PC-3 (cell line): ENCODE results near the gene EIF6. TPM values are rescaled to one million over a fixed set of nuclear protein-coding genes. Genes with fewer than 3 reads are reported as not detected.

ENCODE experiments used
- ATAC-seq: fragments of 200-7000 bp; cut with Tn5 transposase; 2 replicates; pipeline ENCODE4 v1.9.1; 2020; ENCODE audit warnings: mild to moderate bottlenecking, moderate library complexity
- BruUV-seq: library from RNA; stranded (reverse); fragments of 400-500 nt; replicated peaks from 2 replicates; lab custom pipeline; 2021; lab: Mats Ljungman, UMichigan
- CTCF ChIA-PET: fragments of 300-600 bp; sonication (Branson Sonifier 250); formaldehyde crosslinking; loops from one replicate; lab custom pipeline; 2022; ENCODE audit warnings: antibody characterized with exemption; lab: Charles Lee
- POLR2A ChIA-PET: fragments of 300-600 bp; sonication (Branson Sonifier 250); formaldehyde crosslinking; loops from one replicate; lab custom pipeline; 2022; ENCODE audit warnings: antibody characterized with exemption; ENCODE audit not compliant: unreplicated experiment; lab: Charles Lee
- DNase-seq: peaks from one replicate; pipeline ENCODE4 v3.0.0-alpha.2; 2015
- H2AFZ ChIP-seq: fragments of 300-600 bp; sonication (generic); 2 replicates; pipeline ENCODE4 v1.6.0; 2016; ENCODE audit warnings: antibody characterized with exemption, low read length
- H3F3A ChIP-seq: fragments of 300-600 bp; sonication (generic); one replicate; pipeline ENCODE4 v1.6.0; 2017; ENCODE audit warnings: antibody characterized with exemption, low read length, control low read depth, mild to moderate bottlenecking; ENCODE audit not compliant: unreplicated experiment
- H3K27ac ChIP-seq: fragments of 300-600 bp; sonication (generic); 2 replicates; pipeline ENCODE4 v1.5.1; 2016; ENCODE audit warnings: mild to moderate bottlenecking, low read length
- H3K27me3 ChIP-seq: fragments of 300-600 bp; sonication (generic); 2 replicates; pipeline ENCODE4 v1.6.1; 2016; ENCODE audit warnings: low read length, mixed read lengths
- H3K36me3 ChIP-seq: fragments of 300-600 bp; sonication (generic); 2 replicates; pipeline ENCODE4 v1.6.1; 2016; ENCODE audit warnings: low read depth, mixed run types, low read length, mixed read lengths
- H3K4me1 ChIP-seq: fragments of 300-600 bp; sonication (generic); 2 replicates; pipeline ENCODE4 v1.5.1; 2016; ENCODE audit warnings: low read length; ENCODE audit not compliant: insufficient read depth
- H3K4me2 ChIP-seq: fragments of 300-600 bp; sonication (generic); 2 replicates; pipeline ENCODE4 v1.6.0; 2016; ENCODE audit warnings: low read length
- H3K4me3 ChIP-seq: fragments of 300-600 bp; sonication (generic); 2 replicates; pipeline ENCODE4 v1.5.1; 2016; ENCODE audit warnings: mild to moderate bottlenecking, low read length, mixed read lengths
- H3K79me2 ChIP-seq: fragments of 300-600 bp; sonication (generic); 2 replicates; pipeline ENCODE4 v1.6.1; 2017; ENCODE audit warnings: low read length, mixed read lengths
- H3K9ac ChIP-seq: fragments of 300-600 bp; sonication (generic); 2 replicates; pipeline ENCODE4 v1.6.0; 2016; ENCODE audit warnings: mild to moderate bottlenecking, low read length
- H3K9me2 ChIP-seq: fragments of 300-600 bp; sonication (generic); replicated peaks from 2 replicates; pipeline ENCODE4 v1.6.1; 2016; ENCODE audit warnings: mixed run types, low read length, mixed read lengths
- H3K9me3 ChIP-seq: fragments of 300-600 bp; sonication (generic); 2 replicates; pipeline ENCODE4 v1.6.1; 2016; ENCODE audit warnings: low read length, mixed read lengths
- H4K20me1 ChIP-seq: fragments of 300-600 bp; sonication (generic); 2 replicates; pipeline ENCODE4 v1.6.1; 2016; ENCODE audit warnings: low read length, mixed read lengths
- EZH2 ChIP-seq: fragments of 300-600 bp; sonication (generic); IDR thresholded peaks from one replicate; pipeline ENCODE4 v1.6.1; 2017; ENCODE audit warnings: antibody characterized with exemption, mild to moderate bottlenecking, low read length; ENCODE audit not compliant: unreplicated experiment
- EZH2phosphoT487 ChIP-seq: fragments of 300-600 bp; sonication (generic); IDR thresholded peaks from 2 replicates; pipeline ENCODE4 v1.6.1; 2018; ENCODE audit warnings: mild to moderate bottlenecking, antibody characterized with exemption, low read length, borderline replicate concordance
- intact Hi-C: fragments of 100-400 bp; cut with micrococcal nuclease; formaldehyde crosslinking; loops from 2 replicates; pipeline ENCODE4 v1.9.0; 2023
- total RNA-seq: library from RNA; depleted of rRNA; stranded (reverse); fragments of >200 nt; gene quantifications from 2 replicates; pipeline ENCODE4 v1.2.3, GENCODE V29; 2014
- TF ChIP-seq, protein P1 (sequence below): fragments of 300-600 bp; sonication (generic); conservative IDR thresholded peaks from 2 replicates; pipeline ENCODE4 v1.5.1; 2017; ENCODE audit warnings: antibody characterized with exemption, low read depth, mild to moderate bottlenecking, low read length

The EIF6 gene
- total RNA-seq, 1 experiment from 2014 or later, result 292 TPM

- CTCF ChIA-PET, result no interaction called here
- no peak overlapping the region for H3K9ac ChIP-seq
- BruUV-seq, result no TSS peak
- H4K20me1 ChIP-seq, result no peaks in the 10 kb centered on the region
- H3K9me3 ChIP-seq, result no peaks in the 10 kb centered on the region
- H3K79me2 ChIP-seq, result no peaks in the 10 kb centered on the region
- H3K4me2 ChIP-seq, result no peak overlapping the region
- intact Hi-C loops, result no loop called here
- TF ChIP-seq, protein P1, sequence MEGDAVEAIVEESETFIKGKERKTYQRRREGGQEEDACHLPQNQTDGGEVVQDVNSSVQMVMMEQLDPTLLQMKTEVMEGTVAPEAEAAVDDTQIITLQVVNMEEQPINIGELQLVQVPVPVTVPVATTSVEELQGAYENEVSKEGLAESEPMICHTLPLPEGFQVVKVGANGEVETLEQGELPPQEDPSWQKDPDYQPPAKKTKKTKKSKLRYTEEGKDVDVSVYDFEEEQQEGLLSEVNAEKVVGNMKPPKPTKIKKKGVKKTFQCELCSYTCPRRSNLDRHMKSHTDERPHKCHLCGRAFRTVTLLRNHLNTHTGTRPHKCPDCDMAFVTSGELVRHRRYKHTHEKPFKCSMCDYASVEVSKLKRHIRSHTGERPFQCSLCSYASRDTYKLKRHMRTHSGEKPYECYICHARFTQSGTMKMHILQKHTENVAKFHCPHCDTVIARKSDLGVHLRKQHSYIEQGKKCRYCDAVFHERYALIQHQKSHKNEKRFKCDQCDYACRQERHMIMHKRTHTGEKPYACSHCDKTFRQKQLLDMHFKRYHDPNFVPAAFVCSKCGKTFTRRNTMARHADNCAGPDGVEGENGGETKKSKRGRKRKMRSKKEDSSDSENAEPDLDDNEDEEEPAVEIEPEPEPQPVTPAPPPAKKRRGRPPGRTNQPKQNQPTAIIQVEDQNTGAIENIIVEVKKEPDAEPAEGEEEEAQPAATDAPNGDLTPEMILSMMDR, result no peak
- TF ChIP-seq EZH2 (no peak), EZH2phosphoT487 (no peak)
- no peaks in the 10 kb centered on the region for H3K27me3 ChIP-seq
- H3F3A ChIP-seq, result no peaks in the 10 kb centered on the region
- ATAC-seq (no peak), DNase-seq (no peak)
- no peaks in the 10 kb centered on the region for H3K9me2 ChIP-seq
- no peak overlapping the region for H3K27ac ChIP-seq
- no peak overlapping the region for H2AFZ ChIP-seq
- H3K36me3 ChIP-seq, result no peaks in the 10 kb centered on the region
- POLR2A ChIA-PET, result no interaction called here
- H3K4me3 ChIP-seq, result no peak overlapping the region
- peaks cover 26% of the 10 kb centered on the region for H3K4me1 ChIP-seq
These were observed 43.6 kb upstream of the EIF6 start for GRCh38 chr20:35328095-35328685.

- intact Hi-C loops, result no loop called here
- no peaks in the 10 kb centered on the region for H3K36me3 ChIP-seq
- no TSS peak for BruUV-seq
- H3K27ac ChIP-seq, result peak overlapping the region; percentile 20; the same call in 1 of the 2 replicates
- no peaks in the 10 kb centered on the region for H4K20me1 ChIP-seq
- H3F3A ChIP-seq, result no peaks in the 10 kb centered on the region
- TF ChIP-seq EZH2phosphoT487, result no peak
- TF ChIP-seq, protein P1, result no peak
- no peak for TF ChIP-seq EZH2
- H3K79me2 ChIP-seq, result no peaks in the 10 kb centered on the region
- no peak overlapping the region for H3K4me3 ChIP-seq
- CTCF ChIA-PET, result no interaction called here
- DNase-seq (peak; percentile 30), ATAC-seq (peak; percentile 61)
- H3K9me2 ChIP-seq, result no peaks in the 10 kb centered on the region
- no peaks in the 10 kb centered on the region for H3K27me3 ChIP-seq
- no peaks in the 10 kb centered on the region for H3K9me3 ChIP-seq
- H3K9ac ChIP-seq, result no peak overlapping the region
- H2AFZ ChIP-seq, result no peak overlapping the region
- no peak overlapping the region for H3K4me2 ChIP-seq
- POLR2A ChIA-PET, result interaction anchor here (0.6 kb wide), 1 partner anchor 9 kb away, joined by 4 read pairs; no protein-coding TSS in a partner anchor
- peaks cover 26% of the 10 kb centered on the region for H3K4me1 ChIP-seq
These were observed 42.8 kb upstream of the EIF6 start for GRCh38 chr20:35327074-35327976.
